ENCODE measurements around the gene NOSIP.
"Not testable (repeated sequence)": the region's sequence is repeated elsewhere in the genome, so short reads cannot be mapped to it uniquely, and the experiment has no call there.

NOSIP gene

GRCh38 chr19:49580264-49581006 lies at the start of gene NOSIP:
NOSIP (minus strand) TSS chr19:49580556; CDS start chr19:49560691, 19,865 bp downstream.
- peak; percentile 93 for DNase-seq (ENCODE audit: low read depth, low spot score)
- Histone ChIP-seq H3K9me3 (ENCODE audit: low read depth, low read length) (no peaks in the 10 kb centered on the region), H3K9ac (ENCODE audit: insufficient read length) (peak within 1 kb of the TSS; percentile 91), H3K36me3 (ENCODE audit: insufficient read depth, low read length) (peaks cover 13% of the 10 kb centered on the region), H3K27ac (peak within 1 kb of the TSS; percentile 72; the same call in 1 of the 2 replicates), H3K4me3 (peak within 1 kb of the TSS; percentile 100)
- TF ChIP-seq EZH2 (IDR thresholded peaks at IDR 0.05) (no peak), FOXP2 (optimal IDR thresholded peaks at IDR 0.05; ENCODE audit: control extremely low read depth, extremely low read length, insufficient read depth) (no peak), POLR2AphosphoS5 (IDR thresholded peaks at IDR 0.05; ENCODE audit: borderline replicate concordance, low read depth, low read length) (peak; percentile 99)

- H3K9ac ChIP-seq (ENCODE audit: insufficient read length) = no peak overlapping the region
These were observed 49.3 kb upstream of the NOSIP start for GRCh38 chr19:49629659-49630058.

GRCh38 chr19:49626226-49626625 lies 45.9 kb upstream of the NOSIP start:
- DNase-seq (ENCODE audit: low read depth, low spot score) = no peak
- no peak overlapping the region for H3K27ac ChIP-seq
- TF ChIP-seq EZH2 (IDR thresholded peaks at IDR 0.05) (no peak), POLR2AphosphoS5 (IDR thresholded peaks at IDR 0.05; ENCODE audit: borderline replicate concordance, low read depth, low read length) (no peak), FOXP2 (optimal IDR thresholded peaks at IDR 0.05; ENCODE audit: control extremely low read depth, extremely low read length, insufficient read depth) (no peak)
- no peaks in the 10 kb centered on the region for H3K9me3 ChIP-seq (ENCODE audit: low read depth, low read length)
- H3K36me3 ChIP-seq (ENCODE audit: insufficient read depth, low read length) = peaks cover 30% of the 10 kb centered on the region; the same call in 1 of the 2 replicates
- H3K4me3 ChIP-seq = no peak overlapping the region
- no peak overlapping the region for H3K9ac ChIP-seq (ENCODE audit: insufficient read length)

More at GRCh38 chr19:49629659-49630058, 49.3 kb upstream of the NOSIP start:
- Histone ChIP-seq H3K27ac (no peak overlapping the region), H3K4me3 (no peak overlapping the region), H3K9me3 (ENCODE audit: low read depth, low read length) (no peaks in the 10 kb centered on the region), H3K36me3 (ENCODE audit: insufficient read depth, low read length) (peaks cover 19% of the 10 kb centered on the region; the same call in 1 of the 2 replicates)
- no peak for DNase-seq (ENCODE audit: low read depth, low spot score)
- no peak for TF ChIP-seq FOXP2 (optimal IDR thresholded peaks at IDR 0.05; ENCODE audit: control extremely low read depth, extremely low read length, insufficient read depth)
- TF ChIP-seq POLR2AphosphoS5 (IDR thresholded peaks at IDR 0.05; ENCODE audit: borderline replicate concordance, low read depth, low read length) = no peak
- no peak for TF ChIP-seq EZH2 (IDR thresholded peaks at IDR 0.05)

GRCh38 chr19:49624967-49625910 lies 44.9 kb upstream of the NOSIP start:
- no peak for TF ChIP-seq FOXP2 (optimal IDR thresholded peaks at IDR 0.05; ENCODE audit: control extremely low read depth, extremely low read length, insufficient read depth)
- TF ChIP-seq POLR2AphosphoS5 (IDR thresholded peaks at IDR 0.05; ENCODE audit: borderline replicate concordance, low read depth, low read length) = no peak
- no peak for TF ChIP-seq EZH2 (IDR thresholded peaks at IDR 0.05)
- Histone ChIP-seq H3K27ac (no peak overlapping the region), H3K36me3 (ENCODE audit: insufficient read depth, low read length) (peaks cover 32% of the 10 kb centered on the region; the same call in 1 of the 2 replicates), H3K9me3 (ENCODE audit: low read depth, low read length) (no peaks in the 10 kb centered on the region), H3K4me3 (no peak overlapping the region), H3K9ac (ENCODE audit: insufficient read length) (no peak overlapping the region)
- DNase-seq (ENCODE audit: low read depth, low spot score) = no peak

GRCh38 chr19:49617860-49618259 lies 37.5 kb upstream of the NOSIP start:
- DNase-seq (ENCODE audit: low read depth, low spot score); H3K9me3 ChIP-seq (ENCODE audit: low read depth, low read length); H3K9ac ChIP-seq (ENCODE audit: insufficient read length); H3K27ac ChIP-seq; H3K4me3 ChIP-seq: not testable (repeated sequence)
- peaks cover 74% of the 10 kb centered on the region for H3K36me3 ChIP-seq (ENCODE audit: insufficient read depth, low read length)

- TF ChIP-seq POLR2AphosphoS5 (IDR thresholded peaks at IDR 0.05; ENCODE audit: borderline replicate concordance, low read depth, low read length) = no peak
- TF ChIP-seq FOXP2 (optimal IDR thresholded peaks at IDR 0.05; ENCODE audit: control extremely low read depth, extremely low read length, insufficient read depth) = no peak
- TF ChIP-seq EZH2 (IDR thresholded peaks at IDR 0.05) = no peak
- H3K9me3 ChIP-seq (ENCODE audit: low read depth, low read length) = no peaks in the 10 kb centered on the region
- H3K27ac ChIP-seq = no peak overlapping the region
- DNase-seq (ENCODE audit: low read depth, low spot score) = no peak
- H3K4me3 ChIP-seq = no peak overlapping the region
- peaks cover 75% of the 10 kb centered on the region for H3K36me3 ChIP-seq (ENCODE audit: insufficient read depth, low read length)
- H3K9ac ChIP-seq (ENCODE audit: insufficient read length) = no peak overlapping the region
These were observed 36.6 kb upstream of the NOSIP start for GRCh38 chr19:49616945-49617344.

- no peak for DNase-seq (ENCODE audit: low read depth, low spot score)
- Histone ChIP-seq H3K9me3 (ENCODE audit: low read depth, low read length) (no peaks in the 10 kb centered on the region), H3K27ac (no peak overlapping the region), H3K36me3 (ENCODE audit: insufficient read depth, low read length) (peaks cover 71% of the 10 kb centered on the region), H3K4me3 (no peak overlapping the region), H3K9ac (ENCODE audit: insufficient read length) (no peak overlapping the region)
- TF ChIP-seq POLR2AphosphoS5 (IDR thresholded peaks at IDR 0.05; ENCODE audit: borderline replicate concordance, low read depth, low read length) = no peak
- TF ChIP-seq EZH2 (IDR thresholded peaks at IDR 0.05) = no peak
- no peak for TF ChIP-seq FOXP2 (optimal IDR thresholded peaks at IDR 0.05; ENCODE audit: control extremely low read depth, extremely low read length, insufficient read depth)
These were observed 36.2 kb upstream of the NOSIP start for GRCh38 chr19:49616532-49616931.

- Histone ChIP-seq H3K9ac (ENCODE audit: insufficient read length) (no peak overlapping the region), H3K9me3 (ENCODE audit: low read depth, low read length) (no peaks in the 10 kb centered on the region), H3K27ac (no peak overlapping the region), H3K4me3 (no peak overlapping the region), H3K36me3 (ENCODE audit: insufficient read depth, low read length) (peaks cover 68% of the 10 kb centered on the region)
- TF ChIP-seq FOXP2 (optimal IDR thresholded peaks at IDR 0.05; ENCODE audit: control extremely low read depth, extremely low read length, insufficient read depth) (no peak), EZH2 (IDR thresholded peaks at IDR 0.05) (no peak), POLR2AphosphoS5 (IDR thresholded peaks at IDR 0.05; ENCODE audit: borderline replicate concordance, low read depth, low read length) (no peak)
- DNase-seq (ENCODE audit: low read depth, low spot score) = no peak
These were observed 35.5 kb upstream of the NOSIP start for GRCh38 chr19:49615861-49616260.

Data from SK-N-MC (cell line).